ENCODE measurements around the gene ZNF148.

Gene ZNF148

DNA sequence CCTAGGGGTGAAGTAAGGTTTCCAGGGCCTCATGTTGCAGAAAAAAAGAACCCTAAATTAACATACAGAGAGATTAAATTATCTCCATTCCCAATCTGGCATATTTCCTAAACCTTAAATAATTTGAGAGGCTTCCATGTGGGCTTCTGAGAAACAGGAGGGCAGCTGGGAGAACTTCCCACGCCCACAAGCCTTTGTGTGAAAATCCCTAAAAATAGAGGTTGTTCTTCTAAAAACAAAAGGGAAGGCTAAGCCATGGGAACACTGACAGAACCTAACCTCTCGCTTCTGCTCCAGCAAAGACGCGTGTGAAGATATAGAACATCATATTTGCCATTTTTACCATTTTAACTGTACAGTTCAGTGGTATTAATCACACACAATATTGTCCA, 161.8 kb downstream of the ZNF148 start:
- DNase-seq (ENCODE audit: low read depth, low spot score) = no peak
- Histone ChIP-seq H3K27me3 (ENCODE audit: insufficient read depth, insufficient read length) (peaks cover 8% of the 10 kb centered on the region), H3K4me3 (ENCODE audit: insufficient read length, low read depth) (peak overlapping the region; percentile 79), H3K9ac (ENCODE audit: insufficient read length, low read depth) (peak overlapping the region; percentile 97), H3K36me3 (ENCODE audit: insufficient read depth, insufficient read length, low read length) (peaks cover 3% of the 10 kb centered on the region), H3K9me3 (ENCODE audit: insufficient read depth, low read length) (no peaks in the 10 kb centered on the region), H3K4me1 (ENCODE audit: insufficient read depth, insufficient read length) (no peaks in the 10 kb centered on the region)
- TF ChIP-seq SUZ12 (IDR thresholded peaks at IDR 0.05; ENCODE audit: extremely low read depth, insufficient read depth, insufficient read length) (no peak), YY1 (IDR thresholded peaks at IDR 0.05; ENCODE audit: insufficient read depth, insufficient read length) (no peak), ZNF274 (IDR thresholded peaks at IDR 0.05; ENCODE audit: low read depth, low read length) (no peak)

DNA sequence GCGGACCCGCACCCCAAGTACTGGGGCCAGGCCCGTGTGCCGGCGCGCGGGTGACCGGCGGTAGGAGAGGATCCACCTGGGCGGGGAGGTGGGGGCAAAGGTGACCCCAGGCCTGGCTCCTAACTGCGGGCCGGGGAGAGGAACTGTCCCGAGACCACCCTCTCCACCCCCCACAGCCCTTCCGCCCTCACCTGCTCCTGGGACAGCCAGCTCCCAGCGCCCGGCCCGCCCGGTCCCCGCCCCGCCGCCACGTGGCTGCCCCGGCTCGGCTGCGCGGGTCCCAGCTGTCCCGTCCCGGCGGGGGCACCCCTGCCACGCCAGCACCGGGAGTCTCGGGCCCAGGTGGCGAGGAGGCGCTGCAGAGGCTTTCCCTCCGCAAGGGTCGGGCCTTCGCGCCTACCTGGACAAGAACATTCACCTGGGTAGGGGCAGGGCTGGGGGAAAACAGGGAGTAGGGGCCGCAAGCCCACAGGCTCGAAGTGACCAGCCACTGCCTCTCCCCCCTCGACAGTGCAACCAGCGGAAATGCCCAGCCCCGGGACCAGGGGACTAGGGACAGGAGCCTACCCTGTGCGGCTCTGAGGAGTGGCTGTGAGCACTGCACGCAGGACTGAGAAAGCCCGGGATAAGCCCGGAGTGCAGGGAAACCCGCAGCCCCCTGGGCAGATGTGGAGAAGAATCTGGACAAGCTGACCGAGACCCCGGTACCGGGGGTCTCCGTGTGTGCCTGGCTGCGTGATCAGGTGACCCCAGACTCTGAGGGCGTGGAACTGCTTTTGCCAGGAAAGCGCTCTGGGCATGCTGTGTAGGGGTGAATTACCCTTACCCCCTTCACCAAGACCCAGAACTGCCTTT, 162.4 kb downstream of the ZNF148 start, which contains the start of gene SLC12A8:
TSS of gene SLC12A8 (minus strand) at position 240 of the 855 bp plus-strand sequence. CDS start 1,399 bp downstream, outside the sequence.
- Histone ChIP-seq H3K9ac (ENCODE audit: insufficient read length, low read depth) (peak within 1 kb of the TSS; percentile 97), H3K4me3 (ENCODE audit: insufficient read length, low read depth) (peak within 1 kb of the TSS; percentile 79), H3K36me3 (ENCODE audit: insufficient read depth, insufficient read length, low read length) (peaks cover 3% of the 10 kb centered on the region), H3K9me3 (ENCODE audit: insufficient read depth, low read length) (no peaks in the 10 kb centered on the region), H3K4me1 (ENCODE audit: insufficient read depth, insufficient read length) (no peaks in the 10 kb centered on the region), H3K27me3 (ENCODE audit: insufficient read depth, insufficient read length) (peaks cover 8% of the 10 kb centered on the region)
- no peak for DNase-seq (ENCODE audit: low read depth, low spot score)
- TF ChIP-seq ZNF274 (IDR thresholded peaks at IDR 0.05; ENCODE audit: low read depth, low read length) (no peak), SUZ12 (IDR thresholded peaks at IDR 0.05; ENCODE audit: extremely low read depth, insufficient read depth, insufficient read length) (no peak), YY1 (IDR thresholded peaks at IDR 0.05; ENCODE audit: insufficient read depth, insufficient read length) (no peak)

DNA sequence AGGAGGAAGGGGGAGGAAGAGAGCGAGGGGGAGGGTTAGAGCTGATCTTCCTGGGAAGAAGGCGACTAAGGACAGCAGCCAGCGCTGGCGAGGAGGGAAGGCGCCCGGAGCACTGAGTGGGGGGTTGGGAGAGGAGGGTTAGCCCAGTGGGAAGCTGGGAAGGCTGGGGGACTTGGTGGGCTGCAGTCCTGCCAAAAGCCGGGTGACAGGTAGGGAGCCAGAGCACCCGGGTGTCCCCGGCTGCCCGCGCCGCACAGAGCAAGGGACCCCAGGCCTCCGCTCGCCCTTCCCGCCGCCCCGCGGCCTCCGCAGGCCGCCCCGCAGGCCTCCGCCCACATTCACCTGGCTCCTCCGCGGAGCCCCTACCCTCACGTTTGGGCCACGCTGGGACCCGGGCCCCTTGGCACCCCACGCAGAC, 163.0 kb downstream of the ZNF148 start:
- H3K4me1 ChIP-seq (ENCODE audit: insufficient read depth, insufficient read length) = no peaks in the 10 kb centered on the region
- H3K9me3 ChIP-seq (ENCODE audit: insufficient read depth, low read length) = no peaks in the 10 kb centered on the region
- peaks cover 3% of the 10 kb centered on the region for H3K36me3 ChIP-seq (ENCODE audit: insufficient read depth, insufficient read length, low read length)
- DNase-seq (ENCODE audit: low read depth, low spot score) = no peak
- TF ChIP-seq ZNF274 (IDR thresholded peaks at IDR 0.05; ENCODE audit: low read depth, low read length) (no peak), SUZ12 (IDR thresholded peaks at IDR 0.05; ENCODE audit: extremely low read depth, insufficient read depth, insufficient read length) (no peak), YY1 (IDR thresholded peaks at IDR 0.05; ENCODE audit: insufficient read depth, insufficient read length) (no peak)
- peak overlapping the region; percentile 97 for H3K9ac ChIP-seq (ENCODE audit: insufficient read length, low read depth)
- H3K4me3 ChIP-seq (ENCODE audit: insufficient read length, low read depth) = peak overlapping the region; percentile 79
- peaks cover 8% of the 10 kb centered on the region for H3K27me3 ChIP-seq (ENCODE audit: insufficient read depth, insufficient read length)

DNA sequence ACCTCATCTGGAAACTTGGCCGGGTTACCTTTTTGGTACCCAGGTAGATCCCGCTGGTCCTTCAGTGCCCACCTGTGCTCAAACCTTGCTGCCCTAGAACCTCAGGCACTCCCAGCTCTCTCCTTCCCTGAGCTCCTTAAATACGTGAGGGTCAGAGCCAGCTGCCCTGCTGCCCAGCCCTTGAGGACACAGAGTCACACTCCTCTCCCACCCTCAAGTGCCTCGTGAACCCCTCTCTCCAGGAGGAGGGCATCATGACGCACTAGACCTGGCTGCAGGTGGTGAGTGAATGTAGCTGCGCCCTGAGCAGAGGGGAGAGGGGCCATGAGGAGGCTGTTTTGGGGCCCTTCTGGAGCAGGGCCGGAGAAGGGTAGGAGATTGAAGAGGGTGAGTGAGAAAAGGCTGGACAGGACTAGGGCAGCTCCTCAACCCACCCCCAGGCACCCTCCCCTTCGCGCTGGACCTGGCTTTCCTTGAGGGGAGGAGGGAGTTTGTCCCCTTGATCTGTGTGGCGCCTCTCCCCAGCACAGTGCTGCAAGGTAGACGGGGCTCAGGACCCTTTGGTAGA, 163.5 kb downstream of the ZNF148 start:
- Histone ChIP-seq H3K9ac (ENCODE audit: insufficient read length, low read depth) (peak overlapping the region; percentile 97), H3K4me1 (ENCODE audit: insufficient read depth, insufficient read length) (no peaks in the 10 kb centered on the region), H3K36me3 (ENCODE audit: insufficient read depth, insufficient read length, low read length) (peaks cover 3% of the 10 kb centered on the region), H3K9me3 (ENCODE audit: insufficient read depth, low read length) (no peaks in the 10 kb centered on the region), H3K4me3 (ENCODE audit: insufficient read length, low read depth) (peak overlapping the region; percentile 79), H3K27me3 (ENCODE audit: insufficient read depth, insufficient read length) (peaks cover 8% of the 10 kb centered on the region)
- no peak for DNase-seq (ENCODE audit: low read depth, low spot score)
- no peak for TF ChIP-seq YY1 (IDR thresholded peaks at IDR 0.05; ENCODE audit: insufficient read depth, insufficient read length)
- no peak for TF ChIP-seq ZNF274 (IDR thresholded peaks at IDR 0.05; ENCODE audit: low read depth, low read length)
- TF ChIP-seq SUZ12 (IDR thresholded peaks at IDR 0.05; ENCODE audit: extremely low read depth, insufficient read depth, insufficient read length) = no peak

DNA sequence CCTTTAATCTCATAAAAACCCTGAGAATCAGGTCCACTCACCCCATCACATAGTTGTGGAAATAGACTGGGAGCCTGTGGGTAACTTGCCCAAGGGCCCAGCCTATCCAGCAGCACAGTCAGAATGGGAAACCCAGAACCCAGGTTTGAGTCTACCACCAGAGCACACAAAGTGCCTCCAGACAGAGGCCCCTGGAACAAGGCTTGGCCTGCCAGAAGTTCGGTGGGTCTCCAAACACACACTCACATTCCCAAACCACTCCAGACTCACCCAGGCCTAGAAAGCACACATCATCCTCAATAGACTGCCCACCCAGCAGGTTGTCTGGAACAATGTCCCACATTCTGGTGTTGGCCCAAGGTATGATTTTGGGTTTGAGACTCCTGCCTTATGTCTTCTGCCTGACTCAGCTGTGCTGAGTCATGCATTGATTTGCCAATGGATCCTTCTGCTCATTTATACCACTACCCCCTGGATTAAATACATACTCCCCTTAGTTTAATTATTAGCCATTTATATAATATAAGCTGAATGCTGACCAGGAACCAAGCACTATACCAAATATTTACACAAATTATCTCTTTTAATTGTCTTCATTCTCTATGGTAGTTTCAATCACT, 167.1 kb downstream of the ZNF148 start:
- no peak for DNase-seq (ENCODE audit: low read depth, low spot score)
- TF ChIP-seq YY1 (IDR thresholded peaks at IDR 0.05; ENCODE audit: insufficient read depth, insufficient read length) = no peak
- no peak for TF ChIP-seq ZNF274 (IDR thresholded peaks at IDR 0.05; ENCODE audit: low read depth, low read length)
- TF ChIP-seq SUZ12 (IDR thresholded peaks at IDR 0.05; ENCODE audit: extremely low read depth, insufficient read depth, insufficient read length) = no peak
- Histone ChIP-seq H3K9me3 (ENCODE audit: insufficient read depth, low read length) (no peaks in the 10 kb centered on the region), H3K36me3 (ENCODE audit: insufficient read depth, insufficient read length, low read length) (peaks cover 3% of the 10 kb centered on the region), H3K27me3 (ENCODE audit: insufficient read depth, insufficient read length) (peaks cover 4% of the 10 kb centered on the region), H3K4me3 (ENCODE audit: insufficient read length, low read depth) (no peak overlapping the region), H3K9ac (ENCODE audit: insufficient read length, low read depth) (no peak overlapping the region), H3K4me1 (ENCODE audit: insufficient read depth, insufficient read length) (no peaks in the 10 kb centered on the region)

DNA sequence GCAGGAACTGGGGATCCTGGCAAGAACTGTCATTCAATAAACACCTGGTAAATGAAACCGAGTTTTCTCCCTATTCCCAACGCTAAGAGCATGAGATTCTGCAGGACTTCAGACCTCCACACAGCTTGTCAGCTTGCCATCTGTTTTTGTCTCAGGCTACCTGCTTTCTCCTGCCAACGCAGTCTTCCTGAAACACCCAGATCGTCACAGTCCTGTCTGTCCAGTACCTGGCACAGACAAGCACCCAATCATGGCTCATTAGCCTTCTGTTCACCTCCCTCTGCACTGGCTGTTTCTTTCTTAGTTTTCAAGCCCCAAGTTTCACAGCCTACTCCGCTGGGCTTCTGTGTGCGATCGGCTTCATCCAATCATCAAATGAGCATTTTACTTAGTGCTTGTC, 167.6 kb downstream of the ZNF148 start:
- H3K36me3 ChIP-seq (ENCODE audit: insufficient read depth, insufficient read length, low read length) = peaks cover 3% of the 10 kb centered on the region
- peaks cover 3% of the 10 kb centered on the region; the same call in 1 of the 2 replicates for H3K9me3 ChIP-seq (ENCODE audit: insufficient read depth, low read length)
- no peaks in the 10 kb centered on the region for H3K27me3 ChIP-seq (ENCODE audit: insufficient read depth, insufficient read length)
- no peak for DNase-seq (ENCODE audit: low read depth, low spot score)
- no peak overlapping the region for H3K4me3 ChIP-seq (ENCODE audit: insufficient read length, low read depth)
- H3K9ac ChIP-seq (ENCODE audit: insufficient read length, low read depth) = no peak overlapping the region
- no peaks in the 10 kb centered on the region for H3K4me1 ChIP-seq (ENCODE audit: insufficient read depth, insufficient read length)
- TF ChIP-seq SUZ12 (IDR thresholded peaks at IDR 0.05; ENCODE audit: extremely low read depth, insufficient read depth, insufficient read length) = no peak
- TF ChIP-seq YY1 (IDR thresholded peaks at IDR 0.05; ENCODE audit: insufficient read depth, insufficient read length) = no peak
- TF ChIP-seq ZNF274 (IDR thresholded peaks at IDR 0.05; ENCODE audit: low read depth, low read length) = no peak

DNA sequence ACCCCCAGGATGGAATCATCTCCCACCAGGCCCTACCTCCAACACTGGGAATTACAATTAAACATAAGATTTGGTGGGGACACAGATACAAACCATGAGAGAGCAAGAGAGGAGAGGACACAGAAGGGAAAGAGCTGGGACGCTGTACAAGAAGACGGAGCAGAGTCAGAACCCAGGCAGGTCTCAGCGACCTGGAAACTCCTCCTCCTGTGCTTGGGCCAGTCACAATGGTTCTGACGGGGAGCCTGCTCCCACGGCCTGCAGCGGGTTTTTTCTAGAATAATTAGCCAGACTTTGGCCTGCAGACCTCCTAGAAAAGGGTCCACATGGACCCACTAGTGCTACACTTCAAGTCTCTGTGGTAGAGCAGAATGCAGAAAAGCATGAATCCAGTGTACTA, 168.2 kb downstream of the ZNF148 start:
- TF ChIP-seq SUZ12 (IDR thresholded peaks at IDR 0.05; ENCODE audit: extremely low read depth, insufficient read depth, insufficient read length) = no peak
- TF ChIP-seq ZNF274 (IDR thresholded peaks at IDR 0.05; ENCODE audit: low read depth, low read length) = no peak
- no peak for TF ChIP-seq YY1 (IDR thresholded peaks at IDR 0.05; ENCODE audit: insufficient read depth, insufficient read length)

More for the DNA sequence above, 168.2 kb downstream of the ZNF148 start:
- H3K9me3 ChIP-seq (ENCODE audit: insufficient read depth, low read length) = peaks cover 9% of the 10 kb centered on the region; the same call in 1 of the 2 replicates
- no peaks in the 10 kb centered on the region for H3K4me1 ChIP-seq (ENCODE audit: insufficient read depth, insufficient read length)
- DNase-seq (ENCODE audit: low read depth, low spot score) = no peak
- no peak overlapping the region for H3K9ac ChIP-seq (ENCODE audit: insufficient read length, low read depth)
- H3K4me3 ChIP-seq (ENCODE audit: insufficient read length, low read depth) = no peak overlapping the region
- H3K27me3 ChIP-seq (ENCODE audit: insufficient read depth, insufficient read length) = no peaks in the 10 kb centered on the region
- H3K36me3 ChIP-seq (ENCODE audit: insufficient read depth, insufficient read length, low read length) = peaks cover 3% of the 10 kb centered on the region
